ENCODE data around the gene SPA17. TPM values are rescaled to one million over a fixed set of nuclear protein-coding genes. Genes with fewer than 3 reads are reported as not detected.

The SPA17 gene
- polyA plus RNA-seq (2012; ENCODE audit: insufficient read depth, insufficient read length), result 11.6 TPM

- H3K4me3 ChIP-seq (ENCODE audit: low read length), result peak within 1 kb of the TSS; percentile 65
- peak; percentile 93 for DNase-seq (ENCODE audit: low read depth, low spot score)
These were observed at the start of gene SPA17, which contains the start of gene SIAE for GRCh38 chr11:124673333-124674167. Gene SPA17 (plus strand): TSS chr11:124673904. CDS start chr11:124675265, 1,361 bp downstream. Gene SIAE (minus strand): TSS chr11:124673739. CDS start chr11:124673708, 31 bp downstream.

GRCh38 chr11:124625504-124626168, 48.1 kb upstream of the SPA17 start:
- peak; percentile 41 for DNase-seq (ENCODE audit: low read depth, low spot score)
- H3K4me3 ChIP-seq (ENCODE audit: low read length), result no peak overlapping the region; the same call in 1 of the 2 replicates

- DNase-seq (ENCODE audit: low read depth, low spot score), result no peak
- no peak overlapping the region for H3K4me3 ChIP-seq (ENCODE audit: low read length)
These were observed 46.2 kb upstream of the SPA17 start for GRCh38 chr11:124627546-124627945.

DNA sequence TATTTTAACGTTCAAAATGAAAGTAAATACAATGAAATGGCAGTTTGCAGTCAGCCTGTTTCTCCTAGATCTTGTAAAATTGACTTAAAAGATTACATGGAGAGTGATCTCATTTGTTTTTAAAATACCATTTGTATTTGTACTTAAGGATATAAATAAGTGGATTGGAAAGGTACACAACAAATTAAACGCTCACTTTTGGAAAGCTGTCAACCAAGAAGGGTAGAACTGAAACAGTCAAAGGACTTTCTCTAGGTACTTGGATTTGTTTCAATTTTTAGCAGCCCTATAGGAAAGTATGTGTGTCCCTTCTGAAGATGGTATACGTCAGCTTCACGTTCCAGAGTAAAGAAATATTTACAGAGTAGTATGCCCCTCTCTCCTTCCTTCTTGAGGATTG, 43.7 kb upstream of the SPA17 start:
- H3K4me3 ChIP-seq (ENCODE audit: low read length), result no peak overlapping the region
- DNase-seq (ENCODE audit: low read depth, low spot score), result no peak

- DNase-seq (ENCODE audit: low read depth, low spot score), result no peak
These were observed 40.3 kb upstream of the SPA17 start for GRCh38 chr11:124633355-124633754.

GRCh38 chr11:124635932-124636331, 37.8 kb upstream of the SPA17 start:
- H3K4me3 ChIP-seq (ENCODE audit: low read length), result no peak overlapping the region
- no peak for DNase-seq (ENCODE audit: low read depth, low spot score)

More at GRCh38 chr11:124633355-124633754, 40.3 kb upstream of the SPA17 start:
- H3K4me3 ChIP-seq (ENCODE audit: low read length), result no peak overlapping the region

- H3K4me3 ChIP-seq (ENCODE audit: low read length), result no peak overlapping the region
- no peak for DNase-seq (ENCODE audit: low read depth, low spot score)
These were observed 35.2 kb upstream of the SPA17 start for GRCh38 chr11:124638500-124638899.

GRCh38 chr11:124639186-124639585, 34.5 kb upstream of the SPA17 start:
- DNase-seq (ENCODE audit: low read depth, low spot score), result no peak
- H3K4me3 ChIP-seq (ENCODE audit: low read length), result no peak overlapping the region

DNA sequence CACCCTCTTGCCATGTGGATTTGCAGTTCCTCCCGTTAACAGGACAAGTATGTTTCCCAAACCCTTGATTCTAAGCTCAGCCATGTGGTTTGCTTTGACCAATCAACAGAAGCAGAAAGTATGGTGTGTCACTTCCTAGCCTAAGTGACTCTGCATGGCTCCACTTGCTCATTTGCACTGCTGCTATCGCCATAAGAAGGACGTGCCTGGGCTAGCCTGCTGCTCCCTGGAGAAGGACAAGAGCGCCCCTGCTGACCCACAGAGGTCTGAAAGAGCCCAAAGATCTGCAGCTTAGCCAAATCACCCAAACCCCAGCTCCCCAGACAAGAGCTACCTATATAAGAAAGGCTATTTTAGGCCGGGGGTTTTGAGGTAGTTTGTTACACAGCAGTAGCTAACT, 33.0 kb upstream of the SPA17 start:
- no peak overlapping the region for H3K4me3 ChIP-seq (ENCODE audit: low read length)
- no peak for DNase-seq (ENCODE audit: low read depth, low spot score)

DNA sequence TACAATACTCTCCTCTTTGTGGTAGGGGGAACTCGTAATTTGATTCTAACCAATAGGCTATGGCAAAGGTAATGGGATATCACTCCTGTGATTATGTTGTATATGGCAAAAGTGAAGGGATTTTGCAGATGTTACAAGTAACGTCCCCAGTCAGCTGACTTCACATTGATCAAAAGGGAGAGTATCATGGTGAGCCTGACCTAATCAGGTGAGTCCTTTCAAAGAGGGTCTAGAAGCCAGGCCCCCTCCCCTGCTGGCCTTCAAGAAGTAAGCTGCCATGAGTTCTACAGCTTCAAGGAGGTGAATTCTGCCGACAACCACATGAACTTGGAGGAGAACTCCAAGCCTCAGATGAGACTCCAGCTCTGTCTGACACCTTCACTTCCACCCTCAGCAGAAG, 31.1 kb upstream of the SPA17 start:
- no peak for DNase-seq (ENCODE audit: low read depth, low spot score)
- H3K4me3 ChIP-seq (ENCODE audit: low read length), result no peak overlapping the region

GRCh38 chr11:124643042-124643604, 30.6 kb upstream of the SPA17 start:
- DNase-seq (ENCODE audit: low read depth, low spot score), result no peak
- H3K4me3 ChIP-seq (ENCODE audit: low read length), result no peak overlapping the region

- peak; percentile 27 for DNase-seq (ENCODE audit: low read depth, low spot score)
- no peak overlapping the region for H3K4me3 ChIP-seq (ENCODE audit: low read length)
These were observed 29.9 kb upstream of the SPA17 start for GRCh38 chr11:124643605-124644425.

DNA sequence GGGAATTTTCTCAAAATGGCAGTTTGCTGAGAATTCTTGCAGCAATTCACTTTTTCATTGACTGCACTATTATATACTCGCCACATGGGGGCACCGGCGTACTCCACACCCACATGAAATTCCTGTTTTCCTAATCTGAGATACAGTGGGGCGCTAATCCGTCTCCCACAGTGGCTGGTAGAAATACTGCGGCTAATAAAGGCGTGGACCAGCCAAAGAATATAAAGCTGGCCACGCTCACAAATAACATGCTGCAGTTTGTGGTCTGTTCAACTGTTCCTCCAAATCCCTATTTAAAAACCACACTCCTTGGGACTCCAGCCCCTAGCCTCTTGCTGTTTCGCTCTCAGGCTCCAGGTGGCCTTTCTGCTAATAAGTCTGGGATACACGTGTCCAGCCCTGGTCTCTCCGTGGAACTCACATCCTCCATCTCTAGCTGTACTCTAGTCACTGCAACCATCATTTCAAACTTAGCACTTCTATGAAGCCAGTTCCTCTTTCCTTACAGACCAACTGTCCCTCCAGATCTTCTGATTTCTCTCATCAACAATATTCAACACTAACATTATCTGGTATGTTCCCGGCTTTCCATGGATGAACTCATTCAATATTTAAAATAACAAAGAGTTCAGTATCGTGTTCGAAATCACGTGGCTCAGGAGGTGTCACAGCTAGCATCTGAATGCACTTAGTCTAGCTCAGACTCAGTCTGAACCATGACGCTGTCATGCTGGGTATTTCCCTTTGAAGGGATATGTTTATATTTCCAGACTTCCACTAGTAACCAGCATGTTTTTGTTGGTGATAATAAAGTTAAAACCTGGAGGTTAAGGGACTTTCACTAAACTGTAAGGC, 29.1 kb upstream of the SPA17 start:
- H3K4me3 ChIP-seq (ENCODE audit: low read length), result no peak overlapping the region
- DNase-seq (ENCODE audit: low read depth, low spot score), result peak; percentile 32

DNA sequence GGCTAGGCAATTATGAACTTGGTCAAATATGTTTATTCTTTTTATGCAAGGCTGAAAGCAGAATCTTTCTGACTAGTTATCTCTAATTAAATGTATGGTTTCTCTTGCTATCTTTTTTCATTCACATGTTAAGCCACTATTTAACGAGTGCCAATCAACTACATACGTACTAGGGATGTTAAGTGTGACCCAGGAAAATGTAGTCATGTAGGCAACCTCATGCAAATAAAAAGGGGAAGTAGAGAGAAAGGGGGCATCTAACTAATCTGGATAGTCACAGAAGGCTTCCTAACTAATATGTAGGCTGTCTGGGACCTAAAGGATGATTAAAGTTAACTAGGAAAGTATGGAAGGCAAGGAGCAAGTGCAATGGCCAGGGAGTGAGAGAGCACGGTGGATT, 27.6 kb upstream of the SPA17 start:
- no peak overlapping the region for H3K4me3 ChIP-seq (ENCODE audit: low read length)
- DNase-seq (ENCODE audit: low read depth, low spot score), result no peak

GRCh38 chr11:124648610-124649009, 25.1 kb upstream of the SPA17 start:
- DNase-seq (ENCODE audit: low read depth, low spot score), result no peak
- H3K4me3 ChIP-seq (ENCODE audit: low read length), result no peak overlapping the region

- DNase-seq (ENCODE audit: low read depth, low spot score), result no peak
- no peak overlapping the region for H3K4me3 ChIP-seq (ENCODE audit: low read length)
These were observed 16.7 kb upstream of the SPA17 start for GRCh38 chr11:124656774-124657630.

GRCh38 chr11:124657904-124658303, 15.8 kb upstream of the SPA17 start:
- no peak for DNase-seq (ENCODE audit: low read depth, low spot score)
- no peak overlapping the region for H3K4me3 ChIP-seq (ENCODE audit: low read length)

Data from Jurkat, Clone E6-1 (cell line).